ENCODE results near the gene BUB1.

The BUB1 gene

GRCh38 chr2:110677530-110678456 lies at the start of gene BUB1:
Gene BUB1 (minus strand): TSS chr2:110678063. CDS start chr2:110677995, 68 bp downstream.
- Histone ChIP-seq H3K27me3 (ENCODE audit: insufficient read depth, insufficient read length) (no peaks in the 10 kb centered on the region), H3K9ac (ENCODE audit: insufficient read length, low read depth) (peak within 1 kb of the TSS; percentile 86), H3K4me3 (ENCODE audit: insufficient read length, low read depth) (peak within 1 kb of the TSS; percentile 70), H3K9me3 (ENCODE audit: insufficient read depth, low read length) (peaks cover 6% of the 10 kb centered on the region; the same call in 1 of the 2 replicates), H3K36me3 (ENCODE audit: insufficient read depth, insufficient read length, low read length) (peaks cover 32% of the 10 kb centered on the region), H3K4me1 (ENCODE audit: insufficient read depth, insufficient read length) (peaks cover 5% of the 10 kb centered on the region)
- TF ChIP-seq SUZ12 (IDR thresholded peaks at IDR 0.05; ENCODE audit: extremely low read depth, insufficient read depth, insufficient read length) = no peak
- no peak for TF ChIP-seq YY1 (IDR thresholded peaks at IDR 0.05; ENCODE audit: insufficient read depth, insufficient read length)
- no peak for TF ChIP-seq ZNF274 (IDR thresholded peaks at IDR 0.05; ENCODE audit: low read depth, low read length)
- DNase-seq (ENCODE audit: low read depth, low spot score) = peak; percentile 96

- H3K9me3 ChIP-seq (ENCODE audit: insufficient read depth, low read length) = no peaks in the 10 kb centered on the region
- H3K4me3 ChIP-seq (ENCODE audit: insufficient read length, low read depth) = no peak overlapping the region
- H3K27me3 ChIP-seq (ENCODE audit: insufficient read depth, insufficient read length) = peaks cover 10% of the 10 kb centered on the region
- no peak for TF ChIP-seq SUZ12 (IDR thresholded peaks at IDR 0.05; ENCODE audit: extremely low read depth, insufficient read depth, insufficient read length)
- no peak for TF ChIP-seq YY1 (IDR thresholded peaks at IDR 0.05; ENCODE audit: insufficient read depth, insufficient read length)
- TF ChIP-seq ZNF274 (IDR thresholded peaks at IDR 0.05; ENCODE audit: low read depth, low read length) = no peak
- no peaks in the 10 kb centered on the region for H3K36me3 ChIP-seq (ENCODE audit: insufficient read depth, insufficient read length, low read length)
- peaks cover 10% of the 10 kb centered on the region for H3K4me1 ChIP-seq (ENCODE audit: insufficient read depth, insufficient read length)
- H3K9ac ChIP-seq (ENCODE audit: insufficient read length, low read depth) = no peak overlapping the region
- DNase-seq (ENCODE audit: low read depth, low spot score) = no peak
Measured at GRCh38 chr2:110726285-110726684, 48.4 kb upstream of the BUB1 start.

DNA sequence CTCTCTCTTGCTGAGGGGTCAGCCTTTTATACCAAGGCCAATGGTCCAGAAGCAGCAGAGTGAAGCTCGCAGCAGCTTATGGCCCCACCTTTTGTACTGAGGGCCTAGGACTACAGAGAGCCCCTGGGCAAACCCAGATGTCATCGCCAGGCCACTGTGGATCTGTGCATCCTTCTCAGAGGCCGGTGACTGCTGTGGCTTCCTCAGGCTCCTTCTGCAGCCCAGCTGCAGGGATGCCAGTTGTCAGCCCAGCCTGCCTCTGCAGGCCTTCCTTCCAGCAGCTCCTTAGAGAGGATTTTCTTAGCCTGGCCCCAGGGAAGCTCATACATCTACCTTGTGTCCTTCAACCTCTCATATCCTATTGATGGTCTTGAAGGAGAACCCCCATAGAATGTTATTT lies 48.0 kb upstream of the BUB1 start:
- TF ChIP-seq ZNF274 (IDR thresholded peaks at IDR 0.05; ENCODE audit: low read depth, low read length) = no peak
- TF ChIP-seq YY1 (IDR thresholded peaks at IDR 0.05; ENCODE audit: insufficient read depth, insufficient read length) = no peak
- TF ChIP-seq SUZ12 (IDR thresholded peaks at IDR 0.05; ENCODE audit: extremely low read depth, insufficient read depth, insufficient read length) = no peak
- DNase-seq (ENCODE audit: low read depth, low spot score) = no peak
- Histone ChIP-seq H3K36me3 (ENCODE audit: insufficient read depth, insufficient read length, low read length) (no peaks in the 10 kb centered on the region), H3K27me3 (ENCODE audit: insufficient read depth, insufficient read length) (peaks cover 8% of the 10 kb centered on the region), H3K4me3 (ENCODE audit: insufficient read length, low read depth) (no peak overlapping the region), H3K9ac (ENCODE audit: insufficient read length, low read depth) (no peak overlapping the region), H3K9me3 (ENCODE audit: insufficient read depth, low read length) (no peaks in the 10 kb centered on the region), H3K4me1 (ENCODE audit: insufficient read depth, insufficient read length) (peaks cover 10% of the 10 kb centered on the region)

- no peak for DNase-seq (ENCODE audit: low read depth, low spot score)
- H3K27me3 ChIP-seq (ENCODE audit: insufficient read depth, insufficient read length) = peaks cover 5% of the 10 kb centered on the region
- no peak overlapping the region for H3K9ac ChIP-seq (ENCODE audit: insufficient read length, low read depth)
- no peaks in the 10 kb centered on the region for H3K36me3 ChIP-seq (ENCODE audit: insufficient read depth, insufficient read length, low read length)
- peaks cover 7% of the 10 kb centered on the region for H3K4me1 ChIP-seq (ENCODE audit: insufficient read depth, insufficient read length)
- no peak for TF ChIP-seq SUZ12 (IDR thresholded peaks at IDR 0.05; ENCODE audit: extremely low read depth, insufficient read depth, insufficient read length)
- H3K4me3 ChIP-seq (ENCODE audit: insufficient read length, low read depth) = no peak overlapping the region
- H3K9me3 ChIP-seq (ENCODE audit: insufficient read depth, low read length) = no peaks in the 10 kb centered on the region
Measured at GRCh38 chr2:110725370-110725769, 47.5 kb upstream of the BUB1 start.

DNA sequence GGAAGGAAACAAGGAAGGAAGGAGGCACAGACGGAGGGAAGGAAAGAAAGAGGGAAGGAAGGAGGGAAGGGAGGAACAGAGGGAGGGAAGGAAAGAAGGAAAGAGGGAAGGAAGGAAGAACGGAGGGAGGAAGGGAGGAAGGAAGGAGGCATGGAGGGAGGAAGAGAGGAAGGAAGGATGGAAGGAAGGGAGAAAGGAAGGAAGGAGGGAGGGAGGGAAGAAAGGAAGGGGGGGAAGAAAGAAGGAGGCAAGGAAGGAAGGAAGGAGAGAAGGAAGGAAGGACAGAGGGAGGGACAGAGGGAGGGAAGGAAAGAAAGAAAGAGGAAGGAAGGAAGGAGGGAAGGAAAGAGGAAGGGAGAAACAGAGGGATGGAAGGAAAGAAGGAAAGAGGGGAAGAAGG lies 47.0 kb upstream of the BUB1 start:
- Histone ChIP-seq H3K9ac (ENCODE audit: insufficient read length, low read depth) (no peak overlapping the region), H3K4me1 (ENCODE audit: insufficient read depth, insufficient read length) (peaks cover 7% of the 10 kb centered on the region), H3K4me3 (ENCODE audit: insufficient read length, low read depth) (no peak overlapping the region), H3K27me3 (ENCODE audit: insufficient read depth, insufficient read length) (peaks cover 3% of the 10 kb centered on the region), H3K9me3 (ENCODE audit: insufficient read depth, low read length) (no peaks in the 10 kb centered on the region), H3K36me3 (ENCODE audit: insufficient read depth, insufficient read length, low read length) (no peaks in the 10 kb centered on the region)
- TF ChIP-seq ZNF274 (IDR thresholded peaks at IDR 0.05; ENCODE audit: low read depth, low read length) (no peak), SUZ12 (IDR thresholded peaks at IDR 0.05; ENCODE audit: extremely low read depth, insufficient read depth, insufficient read length) (no peak), YY1 (IDR thresholded peaks at IDR 0.05; ENCODE audit: insufficient read depth, insufficient read length) (no peak)
- DNase-seq (ENCODE audit: low read depth, low spot score) = no peak

DNA sequence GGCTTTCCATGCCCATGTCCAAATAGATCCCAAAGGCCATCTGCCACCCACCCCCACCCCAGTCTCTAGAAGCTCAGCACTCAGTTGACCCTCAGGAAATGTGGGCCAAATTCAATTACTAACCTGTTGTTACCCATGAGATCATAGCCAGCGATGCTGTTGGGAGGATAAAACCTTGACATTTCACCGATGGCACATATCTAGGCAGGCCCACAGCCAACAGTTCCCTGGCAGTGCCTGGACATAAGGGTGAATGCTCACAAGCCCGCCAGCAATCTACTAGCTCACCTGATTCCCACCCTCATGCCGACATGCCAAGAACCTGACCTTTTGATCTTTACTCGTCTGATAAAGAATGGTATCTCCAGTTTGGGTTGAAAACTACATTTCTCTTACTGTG lies 42.7 kb upstream of the BUB1 start:
- no peak for DNase-seq (ENCODE audit: low read depth, low spot score)
- Histone ChIP-seq H3K9ac (ENCODE audit: insufficient read length, low read depth) (no peak overlapping the region), H3K36me3 (ENCODE audit: insufficient read depth, insufficient read length, low read length) (no peaks in the 10 kb centered on the region), H3K4me1 (ENCODE audit: insufficient read depth, insufficient read length) (peaks cover 4% of the 10 kb centered on the region), H3K4me3 (ENCODE audit: insufficient read length, low read depth) (no peak overlapping the region), H3K27me3 (ENCODE audit: insufficient read depth, insufficient read length) (peaks cover 3% of the 10 kb centered on the region), H3K9me3 (ENCODE audit: insufficient read depth, low read length) (no peaks in the 10 kb centered on the region)
- TF ChIP-seq YY1 (IDR thresholded peaks at IDR 0.05; ENCODE audit: insufficient read depth, insufficient read length) = no peak

GRCh38 chr2:110718990-110719389 lies 41.1 kb upstream of the BUB1 start:
- no peak for TF ChIP-seq ZNF274 (IDR thresholded peaks at IDR 0.05; ENCODE audit: low read depth, low read length)
- TF ChIP-seq YY1 (IDR thresholded peaks at IDR 0.05; ENCODE audit: insufficient read depth, insufficient read length) = no peak
- TF ChIP-seq SUZ12 (IDR thresholded peaks at IDR 0.05; ENCODE audit: extremely low read depth, insufficient read depth, insufficient read length) = no peak
- Histone ChIP-seq H3K9me3 (ENCODE audit: insufficient read depth, low read length) (no peaks in the 10 kb centered on the region), H3K27me3 (ENCODE audit: insufficient read depth, insufficient read length) (no peaks in the 10 kb centered on the region), H3K9ac (ENCODE audit: insufficient read length, low read depth) (no peak overlapping the region), H3K36me3 (ENCODE audit: insufficient read depth, insufficient read length, low read length) (no peaks in the 10 kb centered on the region), H3K4me1 (ENCODE audit: insufficient read depth, insufficient read length) (peaks cover 1% of the 10 kb centered on the region), H3K4me3 (ENCODE audit: insufficient read length, low read depth) (no peak overlapping the region)
- no peak for DNase-seq (ENCODE audit: low read depth, low spot score)

Measured in NT2/D1 (cell line).